ENCODE results near the gene UNC79. TPM values are rescaled to one million over a fixed set of nuclear protein-coding genes. Genes with fewer than 3 reads are reported as not detected.

Gene UNC79
- total and polyA plus RNA-seq, 8 donors: 1.2 to 3.8 (median 1.7) TPM

GRCh38 chr14:93693914-93694313 lies 263.2 kb downstream of the UNC79 start:
- no peak for ATAC-seq
- 60 to 71% methylated on average over 6 of the region's 6 CpGs for WGBS, 2 donors
- no peak for TF ChIP-seq CTCF (IDR thresholded peaks at IDR 0.05)
- no peaks in the 10 kb centered on the region for H3K36me3 ChIP-seq
- no peak for FAIRE-seq
- H3K4me3 ChIP-seq: no peak overlapping the region
- no peaks in the 10 kb centered on the region for H3K27me3 ChIP-seq
- H3K4me1 ChIP-seq: no peaks in the 10 kb centered on the region
- DNase-seq: no peak
- intact Hi-C loops (cut with DNase I): no loop called here
- no peaks in the 10 kb centered on the region for H3K9me3 ChIP-seq
- no peak overlapping the region for H3K27ac ChIP-seq

DNA sequence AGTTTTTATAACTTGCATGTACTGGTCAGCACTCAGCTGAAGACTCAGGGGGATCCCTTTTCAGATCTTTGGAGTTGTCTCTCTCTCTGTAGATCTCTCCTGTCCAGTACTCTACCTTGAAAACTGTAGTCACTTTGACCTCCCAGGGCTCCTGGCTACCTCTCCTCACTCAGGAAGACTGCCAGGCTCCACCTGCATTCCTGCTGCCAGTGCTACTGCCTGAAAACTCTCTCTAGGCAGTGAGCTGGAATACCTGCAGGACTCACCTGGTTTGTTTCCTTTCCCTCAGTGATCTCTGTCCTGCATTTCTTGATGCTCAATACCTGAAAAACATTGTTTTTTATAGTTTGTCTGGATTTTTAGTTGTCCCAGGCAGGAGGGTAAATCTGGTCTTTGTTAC lies 270.2 kb downstream of the UNC79 start:
- FAIRE-seq (no peak), DNase-seq (no peak), ATAC-seq (no peak)
- Histone ChIP-seq H3K9me3 (no peaks in the 10 kb centered on the region), H3K27me3 (no peaks in the 10 kb centered on the region), H3K36me3 (no peaks in the 10 kb centered on the region), H3K4me3 (no peak overlapping the region), H3K4me1 (no peaks in the 10 kb centered on the region), H3K27ac (no peak overlapping the region)
- TF ChIP-seq CTCF (IDR thresholded peaks at IDR 0.05): no peak
- intact Hi-C loops (cut with DNase I): no loop called here

GRCh38 chr14:93701562-93701961 lies 270.8 kb downstream of the UNC79 start:
- intact Hi-C loops (cut with DNase I): no loop called here
- ATAC-seq: no peak
- TF ChIP-seq CTCF (IDR thresholded peaks at IDR 0.05): no peak
- Histone ChIP-seq H3K4me3 (no peak overlapping the region), H3K27me3 (no peaks in the 10 kb centered on the region), H3K4me1 (no peaks in the 10 kb centered on the region), H3K36me3 (no peaks in the 10 kb centered on the region), H3K9me3 (no peaks in the 10 kb centered on the region), H3K27ac (no peak overlapping the region)
- 89 to 93% methylated on average over 2 of the region's 2 CpGs for WGBS, 2 donors
- FAIRE-seq: no peak
- DNase-seq: no peak

GRCh38 chr14:93702946-93703345 lies 272.2 kb downstream of the UNC79 start:
- H3K9me3 ChIP-seq: no peaks in the 10 kb centered on the region
- FAIRE-seq (no peak), ATAC-seq (no peak), DNase-seq (no peak)
- intact Hi-C loops (cut with DNase I): no loop called here
- WGBS, 2 donors: 86 to 89% methylated on average over 6 of the region's 6 CpGs
- no peak overlapping the region for H3K4me3 ChIP-seq
- TF ChIP-seq CTCF (IDR thresholded peaks at IDR 0.05): no peak
- no peak overlapping the region for H3K27ac ChIP-seq
- H3K4me1 ChIP-seq: no peaks in the 10 kb centered on the region
- H3K27me3 ChIP-seq: no peaks in the 10 kb centered on the region
- no peaks in the 10 kb centered on the region for H3K36me3 ChIP-seq

- no peak overlapping the region for H3K4me3 ChIP-seq
- FAIRE-seq: no peak
- no peaks in the 10 kb centered on the region for H3K4me1 ChIP-seq
- H3K36me3 ChIP-seq: no peaks in the 10 kb centered on the region
- intact Hi-C loops (cut with DNase I): no loop called here
- 92 to 94% methylated on average over 6 of the region's 6 CpGs for WGBS, 2 donors
- no peaks in the 10 kb centered on the region for H3K9me3 ChIP-seq
- TF ChIP-seq CTCF (IDR thresholded peaks at IDR 0.05): no peak
- no peak overlapping the region for H3K27ac ChIP-seq
- no peak for DNase-seq
- ATAC-seq: no peak
- no peaks in the 10 kb centered on the region for H3K27me3 ChIP-seq
Measured at GRCh38 chr14:93703941-93704340, 273.2 kb downstream of the UNC79 start.
